ENCODE data around the gene WDSUB1.

Gene WDSUB1

GRCh38 chr2:159226608-159227385 is 59.7 kb downstream of the WDSUB1 start:
- in situ Hi-C loops (cut with HindIII; ENCODE audit: low sequenced_read_pairs) = no loop called here
- TF ChIP-seq CTCF (IDR thresholded peaks at IDR 0.05; ENCODE audit: low read depth, low read length) = no peak
- H3K4me3 ChIP-seq (ENCODE audit: low read depth, low read length) = no peak overlapping the region
- DNase-seq (ENCODE audit: low read depth, low spot score) = no peak

- H3K4me3 ChIP-seq (ENCODE audit: low read depth, low read length) = no peak overlapping the region
- in situ Hi-C loops (cut with HindIII; ENCODE audit: low sequenced_read_pairs) = no loop called here
- no peak for TF ChIP-seq CTCF (IDR thresholded peaks at IDR 0.05; ENCODE audit: low read depth, low read length)
- DNase-seq (ENCODE audit: low read depth, low spot score) = peak; percentile 61
These were observed 60.4 kb downstream of the WDSUB1 start for GRCh38 chr2:159226059-159226461.

DNA sequence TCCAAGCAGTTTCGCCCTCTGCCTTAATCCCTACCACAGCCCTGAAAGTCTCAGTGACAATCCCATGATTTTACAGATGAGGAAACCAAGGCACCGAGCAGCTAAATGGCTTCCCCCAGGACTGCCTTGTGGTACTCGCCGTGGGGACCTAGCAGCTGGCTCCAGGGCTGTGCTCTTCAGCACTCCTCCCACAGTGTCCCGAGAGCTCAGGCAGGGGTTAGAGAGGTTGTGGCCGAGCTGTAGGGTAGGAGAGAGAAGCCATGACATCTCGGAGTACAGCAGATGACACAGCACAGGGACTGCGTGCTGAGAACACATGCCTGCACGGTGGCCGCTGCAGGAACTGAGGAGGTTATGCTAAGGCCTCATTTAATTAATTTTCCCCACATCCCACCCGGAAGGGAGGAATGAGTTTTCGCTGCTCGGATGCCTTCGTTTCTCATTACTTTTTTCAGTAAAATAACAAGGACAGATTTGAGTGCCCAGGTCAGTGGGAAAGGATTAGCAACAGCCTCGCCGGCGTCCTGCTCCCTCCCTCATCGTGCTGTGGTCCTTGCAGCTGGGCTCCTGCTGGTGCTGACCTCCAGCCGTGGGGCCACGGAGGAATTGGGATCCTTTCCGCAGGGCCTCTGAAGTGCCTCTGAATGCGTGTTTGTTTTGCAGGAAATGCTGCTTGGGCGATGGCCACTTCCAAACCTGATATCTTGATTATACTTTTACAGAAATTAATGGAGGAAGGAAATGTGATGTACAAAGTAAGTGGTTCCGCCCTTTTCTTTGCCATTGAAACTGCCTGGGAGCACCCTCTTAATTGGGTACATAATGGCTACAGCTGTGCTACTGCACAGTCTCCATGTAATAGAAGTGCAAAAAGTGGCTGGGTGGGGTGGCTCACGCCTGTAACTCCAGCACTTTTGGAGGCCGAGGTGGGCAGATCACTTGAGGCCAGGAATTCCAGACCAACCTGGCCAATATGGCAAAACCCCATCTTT is 61.2 kb downstream of the WDSUB1 start:
- no peak overlapping the region for H3K4me3 ChIP-seq (ENCODE audit: low read depth, low read length)
- in situ Hi-C loops (cut with HindIII; ENCODE audit: low sequenced_read_pairs) = no loop called here
- no peak for TF ChIP-seq CTCF (IDR thresholded peaks at IDR 0.05; ENCODE audit: low read depth, low read length)
- no peak for DNase-seq (ENCODE audit: low read depth, low spot score)

DNA sequence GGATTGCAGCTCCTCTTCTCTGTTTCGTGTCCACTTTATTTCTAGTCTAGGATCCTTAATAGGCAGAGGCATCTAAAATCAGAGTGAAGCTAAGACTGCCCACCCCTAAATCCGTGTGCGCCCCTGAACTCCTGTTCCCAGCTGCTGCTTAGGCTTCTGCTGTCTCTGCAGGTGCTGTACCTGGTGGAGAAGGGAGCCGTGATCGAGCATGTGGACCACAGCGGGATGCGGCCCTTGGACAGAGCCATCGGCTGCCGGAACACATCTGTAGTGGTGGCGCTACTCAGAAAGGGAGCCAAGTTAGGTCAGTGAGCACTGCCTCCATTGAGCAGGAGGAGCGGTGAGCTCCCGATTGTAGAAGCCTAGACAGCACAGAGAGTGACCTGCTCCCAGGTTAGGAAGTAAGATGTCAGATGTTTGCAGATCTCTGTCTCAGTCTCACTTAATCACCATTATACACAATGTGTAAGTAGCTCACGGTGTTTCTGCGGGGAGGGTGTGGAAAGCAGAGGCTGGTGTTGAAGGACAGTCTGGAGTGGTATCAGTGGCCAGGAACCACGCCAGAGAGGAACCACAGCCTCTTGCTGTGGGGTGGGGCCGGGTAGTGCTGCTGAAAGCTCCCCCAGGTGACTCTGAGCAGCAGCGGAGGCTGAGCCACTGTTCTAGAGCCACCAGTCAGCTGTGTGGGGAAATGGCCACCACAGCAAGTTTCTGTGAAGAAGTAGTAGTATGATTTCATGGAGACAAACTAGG is 62.3 kb downstream of the WDSUB1 start:
- DNase-seq (ENCODE audit: low read depth, low spot score) = no peak
- H3K4me3 ChIP-seq (ENCODE audit: low read depth, low read length) = no peak overlapping the region
- in situ Hi-C loops (cut with HindIII; ENCODE audit: low sequenced_read_pairs) = no loop called here
- no peak for TF ChIP-seq CTCF (IDR thresholded peaks at IDR 0.05; ENCODE audit: low read depth, low read length)

DNA sequence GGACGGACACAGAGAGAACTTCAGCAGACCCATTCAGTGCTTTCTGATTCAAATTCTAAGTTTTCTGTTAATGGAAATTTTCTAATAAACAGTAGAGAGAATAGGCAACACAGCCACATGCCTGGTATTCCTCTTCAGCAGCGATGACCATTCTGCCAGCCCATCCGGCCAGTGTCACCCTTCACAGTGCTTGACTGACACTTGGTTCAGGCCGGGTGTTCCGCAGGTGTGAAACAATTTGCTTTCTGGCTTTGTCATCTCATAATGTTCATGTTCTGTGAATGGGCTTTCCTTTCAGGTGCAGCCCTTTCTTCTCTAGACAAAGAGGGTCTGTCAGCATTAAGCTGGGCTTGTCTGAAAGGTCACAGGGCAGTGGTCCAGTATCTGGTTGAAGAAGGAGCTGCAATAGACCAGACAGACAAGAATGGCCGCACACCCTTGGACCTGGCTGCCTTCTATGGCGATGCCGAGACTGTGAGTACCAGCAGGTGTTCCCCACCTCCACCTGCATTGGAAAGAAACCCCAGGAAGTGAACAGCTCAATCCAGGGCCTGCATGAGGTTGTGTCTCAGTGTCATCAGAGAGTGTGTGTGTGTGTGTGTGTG is 67.0 kb downstream of the WDSUB1 start:
- in situ Hi-C loops (cut with HindIII; ENCODE audit: low sequenced_read_pairs) = no loop called here
- TF ChIP-seq CTCF (IDR thresholded peaks at IDR 0.05; ENCODE audit: low read depth, low read length) = no peak
- H3K4me3 ChIP-seq (ENCODE audit: low read depth, low read length) = no peak overlapping the region
- no peak for DNase-seq (ENCODE audit: low read depth, low spot score)

GRCh38 chr2:159218389-159218788 is 68.1 kb downstream of the WDSUB1 start:
- no peak for DNase-seq (ENCODE audit: low read depth, low spot score)
- TF ChIP-seq CTCF (IDR thresholded peaks at IDR 0.05; ENCODE audit: low read depth, low read length) = no peak
- no peak overlapping the region for H3K4me3 ChIP-seq (ENCODE audit: low read depth, low read length)
- in situ Hi-C loops (cut with HindIII; ENCODE audit: low sequenced_read_pairs) = no loop called here
